A673 (cell line): Measurements from ENCODE around the gene EYA3. TPM values are rescaled to one million over a fixed set of nuclear protein-coding genes. Genes with fewer than 3 reads are reported as not detected.

Source experiments
- BruUV-seq: library from RNA; stranded (reverse); fragments of 400-500 nt; replicated peaks from 2 replicates; lab custom pipeline; 2021; lab: Mats Ljungman, UMichigan
- CTCF ChIA-PET: fragments of 300-600 bp; sonication (Branson Sonifier 250); formaldehyde crosslinking; loops from one replicate; lab custom pipeline; 2022; ENCODE audit warnings: antibody characterized with exemption; lab: Charles Lee
- POLR2A ChIA-PET: fragments of 300-600 bp; sonication (Branson Sonifier 250); formaldehyde crosslinking; loops from one replicate; lab custom pipeline; 2022; ENCODE audit warnings: antibody characterized with exemption; ENCODE audit not compliant: low non-redundant PET; lab: Charles Lee
- DNase-seq: peaks from one replicate; pipeline ENCODE4 v3.0.0-alpha.2; 2015; ENCODE audit warnings: low spot score
- H3K27ac ChIP-seq: fragments of 200-600 bp; sonication (generic); 2 replicates; pipeline ENCODE4 v1.5.1; 2016; ENCODE audit warnings: mixed run types, low read depth, mild to moderate bottlenecking, mixed read lengths, antibody characterized with exemption, low read length; ENCODE audit not compliant: poor library complexity, severe bottlenecking
- H3K27me3 ChIP-seq: fragments of 200-600 bp; sonication (generic); replicated peaks from 2 replicates; pipeline ENCODE4 v1.6.1; 2017; ENCODE audit warnings: mixed run types, low read depth, mild to moderate bottlenecking, mixed read lengths, antibody characterized with exemption, low read length; ENCODE audit not compliant: insufficient read depth, poor library complexity
- H3K36me3 ChIP-seq: fragments of 200-600 bp; sonication (generic); 2 replicates; pipeline ENCODE4 v1.6.1; 2016; ENCODE audit warnings: mixed run types, mild to moderate bottlenecking, mixed read lengths, antibody characterized with exemption, low read length; ENCODE audit not compliant: insufficient read depth, poor library complexity, severe bottlenecking
- H3K4me1 ChIP-seq: fragments of 200-600 bp; sonication (generic); 2 replicates; pipeline ENCODE4 v1.6.1; 2017; ENCODE audit warnings: mixed run types, mild to moderate bottlenecking, mixed read lengths, antibody characterized with exemption, low read length; ENCODE audit not compliant: insufficient read depth, poor library complexity, severe bottlenecking
- H3K4me3 ChIP-seq: fragments of 200-600 bp; sonication (generic); 2 replicates; pipeline ENCODE4 v1.5.1; 2016; ENCODE audit warnings: low read depth, mixed run types, mild to moderate bottlenecking, mixed read lengths, low read length; ENCODE audit not compliant: poor library complexity, severe bottlenecking
- H3K9me3 ChIP-seq: fragments of 200-600 bp; sonication (generic); 2 replicates; pipeline ENCODE4 v1.6.1; 2016; ENCODE audit warnings: mixed run types, low read depth, mild to moderate bottlenecking, mixed read lengths, antibody characterized with exemption, low read length; ENCODE audit not compliant: poor library complexity, severe bottlenecking
- EZH2 ChIP-seq: fragments of 200-600 bp; sonication (generic); IDR thresholded peaks from 2 replicates; pipeline ENCODE4 v1.6.1; 2017; ENCODE audit warnings: borderline replicate concordance, low read depth, mild to moderate bottlenecking, mixed read lengths, antibody characterized with exemption, low read length; ENCODE audit not compliant: poor library complexity, severe bottlenecking
- intact Hi-C: fragments of 100-400 bp; cut with micrococcal nuclease; formaldehyde crosslinking; loops from one replicate; pipeline ENCODE4 v1.10.0; 2022; ENCODE audit not compliant: unreplicated experiment
- total RNA-seq: library from RNA; stranded (reverse); gene quantifications from 2 replicates; pipeline ENCODE4 v1.2.3, GENCODE V29; 2021
- TF ChIP-seq, protein P1 (sequence below): fragments of 300-800, 200-600 bp; sonication (generic); conservative IDR thresholded peaks from 2 replicates; pipeline ENCODE4 v1.5.1; 2017; ENCODE audit warnings: low read depth, mild to moderate bottlenecking, antibody characterized with exemption, low read length, moderate library complexity, mixed read lengths

Gene EYA3
- total RNA-seq, 1 experiment from 2014 or later, result 33.4 TPM

- ChIA-PET POLR2A (no interaction called here), CTCF (no interaction called here)
- H3K4me1 ChIP-seq, result no peaks in the 10 kb centered on the region
- no peaks in the 10 kb centered on the region for H3K9me3 ChIP-seq
- H3K36me3 ChIP-seq, result no peaks in the 10 kb centered on the region
- peaks cover 10% of the 10 kb centered on the region for H3K27me3 ChIP-seq
- intact Hi-C loops, result no loop called here
- no TSS peak for BruUV-seq
- no peak overlapping the region for H3K4me3 ChIP-seq
- no peak for TF ChIP-seq EZH2
- TF ChIP-seq, protein P1, sequence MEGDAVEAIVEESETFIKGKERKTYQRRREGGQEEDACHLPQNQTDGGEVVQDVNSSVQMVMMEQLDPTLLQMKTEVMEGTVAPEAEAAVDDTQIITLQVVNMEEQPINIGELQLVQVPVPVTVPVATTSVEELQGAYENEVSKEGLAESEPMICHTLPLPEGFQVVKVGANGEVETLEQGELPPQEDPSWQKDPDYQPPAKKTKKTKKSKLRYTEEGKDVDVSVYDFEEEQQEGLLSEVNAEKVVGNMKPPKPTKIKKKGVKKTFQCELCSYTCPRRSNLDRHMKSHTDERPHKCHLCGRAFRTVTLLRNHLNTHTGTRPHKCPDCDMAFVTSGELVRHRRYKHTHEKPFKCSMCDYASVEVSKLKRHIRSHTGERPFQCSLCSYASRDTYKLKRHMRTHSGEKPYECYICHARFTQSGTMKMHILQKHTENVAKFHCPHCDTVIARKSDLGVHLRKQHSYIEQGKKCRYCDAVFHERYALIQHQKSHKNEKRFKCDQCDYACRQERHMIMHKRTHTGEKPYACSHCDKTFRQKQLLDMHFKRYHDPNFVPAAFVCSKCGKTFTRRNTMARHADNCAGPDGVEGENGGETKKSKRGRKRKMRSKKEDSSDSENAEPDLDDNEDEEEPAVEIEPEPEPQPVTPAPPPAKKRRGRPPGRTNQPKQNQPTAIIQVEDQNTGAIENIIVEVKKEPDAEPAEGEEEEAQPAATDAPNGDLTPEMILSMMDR, result no peak
- no peak for DNase-seq
- no peak overlapping the region for H3K27ac ChIP-seq
Measured at GRCh38 chr1:28132171-28133167, 44.1 kb upstream of the EYA3 start.

- ChIA-PET POLR2A (no interaction called here), CTCF (no interaction called here)
- H3K9me3 ChIP-seq, result no peaks in the 10 kb centered on the region
- H3K27me3 ChIP-seq, result peaks cover 15% of the 10 kb centered on the region
- no peak overlapping the region for H3K27ac ChIP-seq
- DNase-seq, result no peak
- H3K4me3 ChIP-seq, result no peak overlapping the region
- no peak for TF ChIP-seq EZH2
- TF ChIP-seq, protein P1, result no peak
- intact Hi-C loops, result no loop called here
- BruUV-seq, result no TSS peak
- H3K4me1 ChIP-seq, result no peaks in the 10 kb centered on the region
- H3K36me3 ChIP-seq, result no peaks in the 10 kb centered on the region
Measured at GRCh38 chr1:28130901-28131300, 42.5 kb upstream of the EYA3 start.

- H3K4me3 ChIP-seq, result no peak overlapping the region
- no peaks in the 10 kb centered on the region for H3K9me3 ChIP-seq
- no peak overlapping the region for H3K27ac ChIP-seq
- DNase-seq, result no peak
- no peaks in the 10 kb centered on the region for H3K4me1 ChIP-seq
- POLR2A ChIA-PET, result no interaction called here
- TF ChIP-seq, protein P1, result no peak
- TF ChIP-seq EZH2, result no peak
- peaks cover 15% of the 10 kb centered on the region for H3K27me3 ChIP-seq
- CTCF ChIA-PET, result no interaction called here
- BruUV-seq, result no TSS peak
- intact Hi-C loops, result no loop called here
- no peaks in the 10 kb centered on the region for H3K36me3 ChIP-seq
Measured at GRCh38 chr1:28129150-28129549, 40.7 kb upstream of the EYA3 start.
